Ramos (cell line): ENCODE results near the gene ANKS1B.
"Not testable (repeated sequence)": the region's sequence is repeated elsewhere in the genome, so short reads cannot be mapped to it uniquely, and the experiment has no call there.

ENCODE experiments used
- in situ Hi-C: fragments of 300-500 bp; cut with MboI; formaldehyde crosslinking; loops from one replicate; pipeline ENCODE4 v1.14.3; 2022; ENCODE audit warnings: low sequenced_read_pairs; ENCODE audit not compliant: unreplicated experiment

ANKS1B gene

DNA sequence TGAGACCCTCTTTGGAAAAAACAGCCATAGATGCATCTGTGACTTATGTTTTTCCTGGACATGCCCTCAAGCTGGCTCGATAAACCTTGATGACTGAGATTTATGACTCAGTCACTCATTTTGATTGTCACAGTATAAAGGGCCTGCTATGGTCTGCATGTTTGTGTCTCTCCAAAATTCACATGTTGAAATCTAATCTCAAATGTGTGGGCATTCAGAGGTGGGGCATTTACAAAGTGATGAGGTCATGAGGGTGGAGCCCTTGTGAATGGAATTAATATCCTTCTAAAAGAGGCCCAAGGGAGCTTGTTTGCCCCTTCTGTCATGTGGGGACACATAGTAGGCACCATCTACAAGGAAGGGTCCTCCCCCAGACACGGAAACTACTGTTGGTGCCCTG lies 966.8 kb downstream of the ANKS1B start:
- in situ Hi-C loops = no loop called here

- in situ Hi-C loops = no loop called here
Measured at GRCh38 chr12:99009654-99010296, 975.0 kb downstream of the ANKS1B start.

GRCh38 chr12:99005601-99006000 lies 979.1 kb downstream of the ANKS1B start:
- in situ Hi-C loops = no loop called here

GRCh38 chr12:99004799-99005466 lies 979.8 kb downstream of the ANKS1B start:
- in situ Hi-C loops = no loop called here

- in situ Hi-C loops = no loop called here
Measured at GRCh38 chr12:99002731-99003130, 982.0 kb downstream of the ANKS1B start.

DNA sequence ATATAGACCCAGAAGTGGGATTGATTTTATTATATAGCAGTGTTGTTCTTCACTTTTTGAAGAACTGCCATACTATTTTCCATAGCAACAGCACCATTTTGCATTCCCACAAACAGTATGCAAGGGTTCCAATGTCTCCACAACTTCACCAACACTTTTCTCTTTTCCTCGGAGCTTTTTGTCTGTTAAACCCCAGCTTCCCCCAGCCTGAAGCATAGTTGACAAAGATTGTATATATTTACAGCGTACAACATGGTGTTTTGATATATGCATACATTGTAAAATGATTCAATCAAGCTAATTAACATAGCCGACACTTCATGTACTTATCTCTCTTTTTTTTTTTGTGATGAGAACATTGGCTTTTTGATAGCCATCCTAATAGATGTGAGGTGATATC lies 982.6 kb downstream of the ANKS1B start:
- in situ Hi-C loops = no loop called here

GRCh38 chr12:98999559-98999958 lies 985.2 kb downstream of the ANKS1B start:
- in situ Hi-C loops = loop anchor here (10.0 kb wide), 1 partner anchor 435 kb away; no protein-coding TSS in a partner anchor

- in situ Hi-C loops = loop anchor here (10.0 kb wide), 1 partner anchor 434 kb away; no protein-coding TSS in a partner anchor
Measured at GRCh38 chr12:98998697-98999299, 985.9 kb downstream of the ANKS1B start.

DNA sequence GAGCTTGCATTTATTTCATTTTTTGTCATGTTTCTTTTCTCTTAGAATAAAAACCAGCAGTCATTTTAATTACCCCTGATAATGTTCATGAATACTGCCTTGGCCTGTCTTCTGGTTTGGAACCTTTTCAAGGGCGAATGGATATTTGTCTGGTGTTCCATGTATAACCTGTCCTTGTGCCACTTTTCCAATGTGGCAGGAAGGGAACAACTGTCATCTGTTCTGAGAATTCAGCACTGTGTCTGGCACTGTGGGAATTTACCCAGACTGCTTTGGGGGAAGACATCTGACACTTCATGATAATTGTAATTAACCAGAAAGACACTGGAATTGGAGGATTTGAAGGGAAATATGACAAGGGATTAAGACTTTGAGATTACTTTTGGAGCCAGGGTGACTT lies 986.8 kb downstream of the ANKS1B start:
- in situ Hi-C loops = loop anchor here (10.0 kb wide), 1 partner anchor 433 kb away; no protein-coding TSS in a partner anchor

DNA sequence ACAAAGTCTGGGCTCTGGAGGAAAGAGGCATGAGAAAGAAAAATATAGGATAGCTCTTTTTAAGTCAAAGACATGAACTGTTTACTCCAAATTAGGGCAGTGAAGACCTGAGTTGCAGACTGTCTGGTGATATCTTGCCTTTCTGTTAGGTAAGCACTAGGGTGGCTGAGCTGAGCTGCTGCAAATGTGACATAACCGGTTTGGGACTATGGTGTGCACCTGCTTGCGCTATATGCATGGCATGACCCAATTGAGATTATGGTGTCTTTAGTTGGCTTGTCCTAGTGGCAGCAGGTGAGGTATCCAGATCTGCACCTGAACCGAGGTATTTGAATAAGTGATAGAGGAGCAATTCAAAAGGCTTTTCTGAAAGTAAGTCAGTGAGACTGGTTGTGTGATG lies 994.1 kb downstream of the ANKS1B start:
- in situ Hi-C loops = loop anchor here (10.0 kb wide), 1 partner anchor 426 kb away; no protein-coding TSS in a partner anchor

DNA sequence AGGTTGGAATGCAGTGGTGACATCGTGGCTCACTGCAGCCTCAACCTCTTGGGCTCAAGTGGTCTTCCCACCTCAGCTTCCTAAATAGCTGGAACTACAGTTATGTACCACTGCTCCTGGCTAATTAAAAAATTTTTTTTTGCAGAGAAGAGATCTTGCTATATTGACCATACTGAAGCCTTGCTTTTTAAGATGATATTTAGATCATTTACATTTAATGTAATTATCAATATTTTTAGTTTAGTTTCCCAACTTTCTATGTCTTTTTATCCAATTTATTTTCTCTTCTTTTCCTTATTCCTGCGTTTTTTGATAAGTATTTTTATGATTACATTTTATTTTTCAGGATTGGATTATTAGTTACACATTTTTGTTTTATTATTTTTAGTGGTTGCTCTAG lies 999.6 kb downstream of the ANKS1B start:
- in situ Hi-C loops = no loop called here

DNA sequence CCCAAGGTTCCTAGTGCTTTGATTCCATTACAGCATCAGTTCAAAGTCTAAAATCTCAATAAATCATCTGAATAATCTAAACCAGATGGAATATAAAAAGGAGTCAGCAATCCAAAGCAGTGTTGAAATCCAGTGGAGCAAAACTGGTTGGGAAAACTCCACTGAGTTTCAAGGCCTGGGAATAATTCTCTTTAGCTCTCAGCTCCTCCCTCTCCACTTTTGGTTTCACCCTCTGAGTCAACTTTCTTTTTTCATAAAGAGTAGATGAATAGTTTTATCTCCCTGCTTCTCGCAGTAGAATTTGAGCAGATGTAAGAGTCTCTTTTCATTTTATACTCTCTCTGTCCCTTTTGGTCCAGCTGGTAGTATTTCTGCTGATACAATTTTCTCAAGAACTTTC lies 1001.1 kb downstream of the ANKS1B start:
- in situ Hi-C loops = no loop called here

- in situ Hi-C loops = no loop called here
Measured at GRCh38 chr12:98980508-98980907, 1004.2 kb downstream of the ANKS1B start.

- in situ Hi-C loops = no loop called here
Measured at GRCh38 chr12:98977186-98977585, 1007.5 kb downstream of the ANKS1B start.

DNA sequence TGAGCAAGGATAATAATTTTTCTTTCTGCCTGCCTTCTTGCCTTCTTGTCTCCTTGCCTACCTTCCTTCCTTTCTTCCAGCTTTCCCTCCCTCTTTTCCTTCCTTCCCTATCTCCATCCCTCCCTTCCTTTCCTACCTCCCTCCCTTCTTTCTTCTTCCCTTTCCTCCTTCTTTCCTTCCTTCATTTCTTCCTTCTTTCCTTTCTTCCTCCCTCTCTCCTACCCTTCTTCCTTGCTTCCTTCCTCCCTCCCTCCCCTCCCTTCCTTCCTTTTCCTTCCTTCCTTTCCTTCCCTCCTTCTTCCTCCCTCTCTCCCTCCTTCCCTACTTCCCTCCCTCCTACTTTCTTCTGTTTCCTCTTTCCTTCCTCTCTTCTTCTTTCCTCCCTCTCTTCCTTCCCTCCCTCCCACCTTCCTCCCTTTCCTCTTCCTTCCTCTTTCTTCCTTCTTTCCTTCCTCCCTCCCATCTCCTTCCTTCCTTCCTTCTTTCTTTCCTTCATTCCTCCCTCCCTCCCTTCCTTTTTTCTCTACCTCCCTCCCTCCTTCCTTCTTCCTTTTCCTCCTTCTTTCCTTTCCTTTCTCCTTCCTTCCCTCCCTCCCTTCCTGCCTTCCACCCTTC lies 1009.9 kb downstream of the ANKS1B start:
- in situ Hi-C loops = no loop called here

GRCh38 chr12:98973395-98973794 lies 1011.3 kb downstream of the ANKS1B start:
- in situ Hi-C loops = no loop called here

DNA sequence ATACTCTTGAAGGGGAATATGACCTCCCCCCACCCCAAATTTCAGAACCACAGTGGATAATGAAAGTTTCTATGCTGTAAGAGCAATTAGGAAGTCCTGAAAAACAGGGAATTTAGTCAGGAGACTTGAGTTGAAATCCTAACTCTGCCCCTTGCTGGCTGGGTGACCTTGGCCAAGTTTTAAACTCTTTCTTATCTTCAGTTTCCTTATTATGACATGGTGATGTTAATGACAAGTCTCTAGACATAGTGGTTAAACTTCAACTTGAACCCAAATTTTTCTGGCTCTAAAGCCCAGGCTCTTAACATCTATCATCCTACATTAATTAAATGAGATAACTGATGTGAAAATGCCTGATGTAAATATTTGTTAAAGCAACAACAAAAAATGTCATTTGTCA lies 1013.8 kb downstream of the ANKS1B start:
- in situ Hi-C loops = no loop called here

- in situ Hi-C loops = no loop called here
Measured at GRCh38 chr12:98970210-98970609, 1014.5 kb downstream of the ANKS1B start.

DNA sequence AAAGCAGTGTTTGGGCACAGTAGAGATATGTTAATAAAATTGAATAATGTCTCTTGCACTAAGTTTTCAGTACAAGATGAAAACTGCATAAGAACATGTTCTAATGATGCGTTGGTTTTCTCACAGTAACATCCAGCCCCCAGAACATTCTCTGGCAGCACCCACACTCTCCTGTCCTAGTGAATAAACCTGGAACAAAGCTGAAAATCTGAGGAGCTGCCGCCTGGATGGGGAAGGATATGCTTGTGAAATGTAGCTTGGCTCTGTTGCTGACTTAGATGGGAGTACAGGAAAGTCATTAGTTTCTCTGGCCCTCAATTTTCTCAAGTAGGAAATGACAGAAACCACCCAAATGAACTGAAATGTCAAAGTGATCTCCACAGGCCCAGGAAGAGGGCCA lies 1015.8 kb downstream of the ANKS1B start:
- in situ Hi-C loops = no loop called here

- in situ Hi-C loops = not testable (repeated sequence)
Measured at GRCh38 chr12:98957135-98957534, 1027.6 kb downstream of the ANKS1B start.

GRCh38 chr12:98955284-98955683 lies 1029.5 kb downstream of the ANKS1B start:
- in situ Hi-C loops = no loop called here
